Tibial nerve (tissue), 4 donors: ENCODE measurements around the gene SPTBN1.

Source experiments
- EP300 ChIP-seq, 2 donors: sonication (generic); formaldehyde crosslinking; IDR thresholded peaks; one replicate each; pipeline ENCODE4 v1.6.1; 2017; ENCODE audit warnings: antibody characterized with exemption in 2 of 2, mild to moderate bottlenecking in 1 of 2
- POLR2A ChIP-seq, 2 donors: fragments of 450-650 bp; IDR thresholded peaks; one replicate each; pipeline ENCODE4 v1.6.1; 2017; ENCODE audit warnings: antibody characterized with exemption in 2 of 2, mild to moderate bottlenecking in 2 of 2, moderate library complexity in 2 of 2
- TF ChIP-seq, protein P1 (sequence below), 5 experiments: fragments of 200-600 bp in 3 of 5; fragments of 450-650 bp in 2 of 5; sonication (generic) in 3 of 5; IDR thresholded peaks; one replicate each; pipeline ENCODE4 v1.5.1; 2016 to 2019; ENCODE audit warnings: antibody characterized with exemption in 5 of 5, mild to moderate bottlenecking in 3 of 5, moderate library complexity in 2 of 5

DNA sequence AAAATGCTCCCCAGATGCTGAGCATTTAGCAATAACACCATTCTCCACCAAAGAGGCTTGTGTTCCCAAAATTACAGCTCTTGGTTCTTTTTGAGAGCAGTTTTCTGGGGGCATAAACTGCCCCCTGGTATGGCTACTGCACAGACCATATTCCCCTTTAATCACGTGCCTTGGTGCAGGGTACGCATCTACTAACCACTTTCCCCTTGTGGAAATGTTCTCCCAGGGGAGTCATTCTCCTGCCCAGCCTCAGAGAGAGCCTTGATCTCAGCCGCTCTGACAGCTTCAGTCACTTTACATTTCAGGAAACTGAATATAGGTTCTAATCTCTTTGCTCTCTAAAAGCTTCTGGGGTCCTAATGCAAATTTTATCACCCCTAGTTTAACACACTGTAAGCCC, 222.6 kb downstream of the SPTBN1 start:
- TF ChIP-seq, protein P1, sequence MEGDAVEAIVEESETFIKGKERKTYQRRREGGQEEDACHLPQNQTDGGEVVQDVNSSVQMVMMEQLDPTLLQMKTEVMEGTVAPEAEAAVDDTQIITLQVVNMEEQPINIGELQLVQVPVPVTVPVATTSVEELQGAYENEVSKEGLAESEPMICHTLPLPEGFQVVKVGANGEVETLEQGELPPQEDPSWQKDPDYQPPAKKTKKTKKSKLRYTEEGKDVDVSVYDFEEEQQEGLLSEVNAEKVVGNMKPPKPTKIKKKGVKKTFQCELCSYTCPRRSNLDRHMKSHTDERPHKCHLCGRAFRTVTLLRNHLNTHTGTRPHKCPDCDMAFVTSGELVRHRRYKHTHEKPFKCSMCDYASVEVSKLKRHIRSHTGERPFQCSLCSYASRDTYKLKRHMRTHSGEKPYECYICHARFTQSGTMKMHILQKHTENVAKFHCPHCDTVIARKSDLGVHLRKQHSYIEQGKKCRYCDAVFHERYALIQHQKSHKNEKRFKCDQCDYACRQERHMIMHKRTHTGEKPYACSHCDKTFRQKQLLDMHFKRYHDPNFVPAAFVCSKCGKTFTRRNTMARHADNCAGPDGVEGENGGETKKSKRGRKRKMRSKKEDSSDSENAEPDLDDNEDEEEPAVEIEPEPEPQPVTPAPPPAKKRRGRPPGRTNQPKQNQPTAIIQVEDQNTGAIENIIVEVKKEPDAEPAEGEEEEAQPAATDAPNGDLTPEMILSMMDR (IDR thresholded peaks at IDR 0.05) = no peak
- TF ChIP-seq EP300 (IDR thresholded peaks at IDR 0.05) (no peak), POLR2A (IDR thresholded peaks at IDR 0.05) (no peak)
